ENCODE results near the gene CCDC9B.

GRCh38 chr15:40342416-40343320 is 1.9 kb upstream of the CCDC9B start:
- TF ChIP-seq CTCF (conservative IDR thresholded peaks at IDR 0.05 in 1 of 2, IDR thresholded peaks at IDR 0.05 in 1 of 2; ENCODE audit: low read depth in 1 of 2, low read length in 2 of 2) = no peak
- no peak for TF ChIP-seq EZH2 (IDR thresholded peaks at IDR 0.05; ENCODE audit: low read length, missing control alignments)
